Activated naive CD8-positive, alpha-beta T cell treated with anti-CD3 and anti-CD28 coated beads, Interleukin-2, amount 10 ng/mL, durations not matched to agents 7 days and 5 days (primary cell): Measurements from ENCODE around the gene FBXL13. TPM values are rescaled to one million over a fixed set of nuclear protein-coding genes. Genes with fewer than 3 reads are reported as not detected.
"Not testable (repeated sequence)": the region's sequence is repeated elsewhere in the genome, so short reads cannot be mapped to it uniquely, and the experiment has no call there.

Source experiments
- ATAC-seq: fragments of 150-1000 bp; cut with Tn5 transposase; one replicate; pipeline ENCODE4 v1.10.0; 2021; ENCODE audit warnings: low read depth, moderate library complexity
- POLR2A ChIA-PET: fragments of 350-600 bp; sonication (Branson Sonifier 250); formaldehyde crosslinking; loops from one replicate; lab custom pipeline; 2021; ENCODE audit warnings: antibody characterized with exemption; lab: Charles Lee
- DNase-seq: peaks from one replicate; pipeline ENCODE4 v3.0.0; 2021
- H3K27ac Mint-ChIP-seq: one replicate; pipeline ENCODE4 v1.8.0; 2022; ENCODE audit warnings: mild to moderate bottlenecking, mixed read lengths
- H3K27me3 Mint-ChIP-seq: one replicate; pipeline ENCODE4 v1.8.0; 2022; ENCODE audit warnings: mild to moderate bottlenecking, moderate library complexity, mixed read lengths
- H3K36me3 Mint-ChIP-seq: one replicate; pipeline ENCODE4 v1.8.0; 2021; ENCODE audit warnings: mild to moderate bottlenecking, mixed read lengths
- H3K4me1 Mint-ChIP-seq: one replicate; pipeline ENCODE4 v1.8.0; 2021; ENCODE audit warnings: mixed read lengths
- H3K4me3 Mint-ChIP-seq: one replicate; pipeline ENCODE4 v1.8.0; 2022; ENCODE audit warnings: mild to moderate bottlenecking, moderate library complexity, mixed read lengths
- H3K9me3 Mint-ChIP-seq: one replicate; pipeline ENCODE4 v1.8.0; 2021; ENCODE audit warnings: mixed read lengths
- total RNA-seq, 2 experiments: library from RNA; stranded (reverse); gene quantifications; one replicate each; pipeline ENCODE4 v1.2.3, GENCODE V29; 2021

FBXL13 gene
- total RNA-seq, 2 experiments from 2014 or later: 0.65 to 1.4 TPM

- Mint-ChIP-seq H3K27me3 (no peaks in the 10 kb centered on the region), H3K36me3 (peaks cover 21% of the 10 kb centered on the region), H3K9me3 (no peaks in the 10 kb centered on the region), H3K27ac (no peak overlapping the region), H3K4me1 (no peaks in the 10 kb centered on the region), H3K4me3 (no peak overlapping the region)
- DNase-seq (no peak), ATAC-seq (no peak)
- POLR2A ChIA-PET: no interaction called here
Measured at GRCh38 chr7:103101543-103101942, 26.9 kb upstream of the FBXL13 start.

GRCh38 chr7:103100348-103100747, 25.8 kb upstream of the FBXL13 start:
- Mint-ChIP-seq H3K27me3 (no peaks in the 10 kb centered on the region), H3K9me3 (no peaks in the 10 kb centered on the region), H3K4me3 (no peak overlapping the region), H3K4me1 (no peaks in the 10 kb centered on the region), H3K27ac (no peak overlapping the region), H3K36me3 (peaks cover 25% of the 10 kb centered on the region)
- POLR2A ChIA-PET: no interaction called here
- no peak for DNase-seq
- ATAC-seq: no peak

- DNase-seq: no peak
- Mint-ChIP-seq H3K4me1 (no peaks in the 10 kb centered on the region), H3K36me3 (peaks cover 17% of the 10 kb centered on the region), H3K27ac (no peak overlapping the region), H3K9me3 (no peaks in the 10 kb centered on the region), H3K4me3 (no peak overlapping the region), H3K27me3 (no peaks in the 10 kb centered on the region)
- POLR2A ChIA-PET: interaction anchor here (1.7 kb wide), 1 partner anchor 52 kb away, joined by 3 read pairs; the partner anchor contains the start of gene NAPEPLD
- ATAC-seq: no peak
Measured at GRCh38 chr7:103097041-103097440, 22.4 kb upstream of the FBXL13 start.

GRCh38 chr7:103095558-103095957, 21.0 kb upstream of the FBXL13 start:
- H3K27ac Mint-ChIP-seq, H3K9me3 Mint-ChIP-seq, H3K4me3 Mint-ChIP-seq, DNase-seq, ATAC-seq, H3K27me3 Mint-ChIP-seq, H3K4me1 Mint-ChIP-seq: not testable (repeated sequence)
- POLR2A ChIA-PET: interaction anchor here (1.7 kb wide), 1 partner anchor 53 kb away, joined by 3 read pairs; the partner anchor contains the start of gene NAPEPLD
- peaks cover 19% of the 10 kb centered on the region for H3K36me3 Mint-ChIP-seq

- H3K9me3 Mint-ChIP-seq: no peaks in the 10 kb centered on the region
- no peak overlapping the region for H3K4me3 Mint-ChIP-seq
- ATAC-seq: no peak
- DNase-seq: no peak
- no peaks in the 10 kb centered on the region for H3K4me1 Mint-ChIP-seq
- peaks cover 24% of the 10 kb centered on the region for H3K36me3 Mint-ChIP-seq
- POLR2A ChIA-PET: no interaction called here
- H3K27me3 Mint-ChIP-seq: no peaks in the 10 kb centered on the region
- no peak overlapping the region for H3K27ac Mint-ChIP-seq
Measured at GRCh38 chr7:103094102-103094501, 19.5 kb upstream of the FBXL13 start.

GRCh38 chr7:103093429-103093828, 18.8 kb upstream of the FBXL13 start:
- no peak for ATAC-seq
- H3K27me3 Mint-ChIP-seq: no peaks in the 10 kb centered on the region
- H3K27ac Mint-ChIP-seq: no peak overlapping the region
- H3K36me3 Mint-ChIP-seq: peaks cover 27% of the 10 kb centered on the region
- no peak overlapping the region for H3K4me3 Mint-ChIP-seq
- no peaks in the 10 kb centered on the region for H3K9me3 Mint-ChIP-seq
- POLR2A ChIA-PET: no interaction called here
- no peaks in the 10 kb centered on the region for H3K4me1 Mint-ChIP-seq
- DNase-seq: no peak

- DNase-seq, H3K27ac Mint-ChIP-seq, POLR2A ChIA-PET, H3K4me1 Mint-ChIP-seq, ATAC-seq, H3K4me3 Mint-ChIP-seq, H3K27me3 Mint-ChIP-seq, H3K9me3 Mint-ChIP-seq: not testable (repeated sequence)
- peaks cover 27% of the 10 kb centered on the region for H3K36me3 Mint-ChIP-seq
Measured at GRCh38 chr7:103092321-103092720, 17.7 kb upstream of the FBXL13 start.

GRCh38 chr7:103083210-103083609, 8.6 kb upstream of the FBXL13 start:
- H3K4me1 Mint-ChIP-seq: peaks cover 5% of the 10 kb centered on the region
- no peaks in the 10 kb centered on the region for H3K27me3 Mint-ChIP-seq
- DNase-seq (no peak), ATAC-seq (no peak)
- no peak overlapping the region for H3K27ac Mint-ChIP-seq
- POLR2A ChIA-PET: no interaction called here
- H3K36me3 Mint-ChIP-seq: peaks cover 6% of the 10 kb centered on the region
- H3K4me3 Mint-ChIP-seq: no peak overlapping the region
- no peaks in the 10 kb centered on the region for H3K9me3 Mint-ChIP-seq

- no peak overlapping the region for H3K27ac Mint-ChIP-seq
- POLR2A ChIA-PET: no interaction called here
- ATAC-seq (no peak), DNase-seq (no peak)
- H3K9me3 Mint-ChIP-seq: no peaks in the 10 kb centered on the region
- H3K27me3 Mint-ChIP-seq: no peaks in the 10 kb centered on the region
- no peak overlapping the region for H3K4me3 Mint-ChIP-seq
- peaks cover 11% of the 10 kb centered on the region for H3K36me3 Mint-ChIP-seq
- peaks cover 5% of the 10 kb centered on the region for H3K4me1 Mint-ChIP-seq
Measured at GRCh38 chr7:103082497-103082896, 7.9 kb upstream of the FBXL13 start.

GRCh38 chr7:103080923-103081322, 6.3 kb upstream of the FBXL13 start:
- Mint-ChIP-seq H3K9me3 (no peaks in the 10 kb centered on the region), H3K27me3 (no peaks in the 10 kb centered on the region), H3K4me1 (peaks cover 6% of the 10 kb centered on the region), H3K36me3 (peaks cover 10% of the 10 kb centered on the region), H3K4me3 (no peak overlapping the region), H3K27ac (no peak overlapping the region)
- DNase-seq: no peak
- no peak for ATAC-seq
- POLR2A ChIA-PET: no interaction called here

GRCh38 chr7:103079836-103080235, 5.2 kb upstream of the FBXL13 start:
- Mint-ChIP-seq H3K27me3 (no peaks in the 10 kb centered on the region), H3K4me3 (no peak overlapping the region), H3K27ac (no peak overlapping the region), H3K9me3 (no peaks in the 10 kb centered on the region), H3K36me3 (peaks cover 10% of the 10 kb centered on the region), H3K4me1 (peaks cover 9% of the 10 kb centered on the region)
- ATAC-seq (no peak), DNase-seq (no peak)
- POLR2A ChIA-PET: no interaction called here

- H3K4me3 Mint-ChIP-seq, H3K27me3 Mint-ChIP-seq, H3K27ac Mint-ChIP-seq, H3K36me3 Mint-ChIP-seq, ATAC-seq, DNase-seq, H3K9me3 Mint-ChIP-seq, POLR2A ChIA-PET: not testable (repeated sequence)
- peaks cover 18% of the 10 kb centered on the region for H3K4me1 Mint-ChIP-seq
Measured at GRCh38 chr7:103078226-103078625, 3.6 kb upstream of the FBXL13 start.

GRCh38 chr7:103077318-103077717, 2.7 kb upstream of the FBXL13 start:
- no peak for ATAC-seq
- no peak overlapping the region for H3K4me3 Mint-ChIP-seq
- POLR2A ChIA-PET: no interaction called here
- peaks cover 12% of the 10 kb centered on the region for H3K4me1 Mint-ChIP-seq
- DNase-seq: no peak
- peaks cover 10% of the 10 kb centered on the region for H3K36me3 Mint-ChIP-seq
- H3K27me3 Mint-ChIP-seq: no peaks in the 10 kb centered on the region
- no peaks in the 10 kb centered on the region for H3K9me3 Mint-ChIP-seq
- no peak overlapping the region for H3K27ac Mint-ChIP-seq

GRCh38 chr7:103076764-103077163, 2.2 kb upstream of the FBXL13 start:
- Mint-ChIP-seq H3K4me3 (no peak overlapping the region), H3K4me1 (peaks cover 12% of the 10 kb centered on the region), H3K27ac (no peak overlapping the region), H3K9me3 (no peaks in the 10 kb centered on the region), H3K36me3 (peaks cover 10% of the 10 kb centered on the region), H3K27me3 (no peaks in the 10 kb centered on the region)
- DNase-seq: no peak
- POLR2A ChIA-PET: no interaction called here
- no peak for ATAC-seq
